Fibroblast of villous mesenchyme (primary cell): ENCODE measurements around the gene ENO2. TPM values are rescaled to one million over a fixed set of nuclear protein-coding genes. Genes with fewer than 3 reads are reported as not detected.
"Not testable (repeated sequence)": the region's sequence is repeated elsewhere in the genome, so short reads cannot be mapped to it uniquely, and the experiment has no call there.

Experiments
- DNase-seq: peaks from one replicate; pipeline ENCODE4 v3.0.0-alpha.2; 2010; ENCODE audit warnings: low read depth
- H3K4me3 ChIP-seq: 2 replicates; pipeline ENCODE4 v1.5.1; 2011; ENCODE audit warnings: low read depth, mild to moderate bottlenecking, low read length
- total RNA-seq: library from RNA; depleted of rRNA; stranded (reverse); fragments of >200 nt; gene quantifications from 2 replicates; pipeline ENCODE4 v1.2.3, GENCODE V29; 2012
- TF ChIP-seq, protein P1 (sequence below): IDR thresholded peaks from 2 replicates; pipeline ENCODE4 v1.5.1; 2012; ENCODE audit warnings: low read depth, mild to moderate bottlenecking, low read length; ENCODE audit not compliant: insufficient read depth

The ENO2 gene
- total RNA-seq, 1 donor, result 3.5 TPM

DNA sequence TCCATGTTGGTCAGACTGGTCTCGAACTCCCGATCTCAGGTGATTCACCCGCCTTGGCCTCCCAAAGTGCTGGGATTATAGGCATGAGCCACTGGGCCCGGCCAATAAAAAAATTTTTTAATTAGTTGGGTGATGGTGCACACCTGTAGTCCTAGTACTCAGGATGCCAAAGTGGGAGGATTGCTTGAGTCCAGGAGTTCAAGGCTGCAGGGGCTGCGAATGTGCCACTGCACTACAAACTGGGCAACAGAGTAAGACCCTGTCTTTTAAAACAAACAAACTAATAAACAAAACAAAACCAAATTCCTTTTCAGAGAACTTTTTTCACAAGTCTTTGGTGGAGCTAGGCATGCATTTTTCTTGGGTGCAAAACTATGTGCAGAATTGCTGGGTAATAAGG is 31.1 kb upstream of the ENO2 start:
- no peak for DNase-seq
- H3K4me3 ChIP-seq, result no peak overlapping the region
- TF ChIP-seq, protein P1, sequence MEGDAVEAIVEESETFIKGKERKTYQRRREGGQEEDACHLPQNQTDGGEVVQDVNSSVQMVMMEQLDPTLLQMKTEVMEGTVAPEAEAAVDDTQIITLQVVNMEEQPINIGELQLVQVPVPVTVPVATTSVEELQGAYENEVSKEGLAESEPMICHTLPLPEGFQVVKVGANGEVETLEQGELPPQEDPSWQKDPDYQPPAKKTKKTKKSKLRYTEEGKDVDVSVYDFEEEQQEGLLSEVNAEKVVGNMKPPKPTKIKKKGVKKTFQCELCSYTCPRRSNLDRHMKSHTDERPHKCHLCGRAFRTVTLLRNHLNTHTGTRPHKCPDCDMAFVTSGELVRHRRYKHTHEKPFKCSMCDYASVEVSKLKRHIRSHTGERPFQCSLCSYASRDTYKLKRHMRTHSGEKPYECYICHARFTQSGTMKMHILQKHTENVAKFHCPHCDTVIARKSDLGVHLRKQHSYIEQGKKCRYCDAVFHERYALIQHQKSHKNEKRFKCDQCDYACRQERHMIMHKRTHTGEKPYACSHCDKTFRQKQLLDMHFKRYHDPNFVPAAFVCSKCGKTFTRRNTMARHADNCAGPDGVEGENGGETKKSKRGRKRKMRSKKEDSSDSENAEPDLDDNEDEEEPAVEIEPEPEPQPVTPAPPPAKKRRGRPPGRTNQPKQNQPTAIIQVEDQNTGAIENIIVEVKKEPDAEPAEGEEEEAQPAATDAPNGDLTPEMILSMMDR, result no peak

- no peak overlapping the region for H3K4me3 ChIP-seq
- TF ChIP-seq, protein P1, result no peak
- DNase-seq, result no peak
These were observed 30.7 kb upstream of the ENO2 start for GRCh38 chr12:6883683-6884082.

DNA sequence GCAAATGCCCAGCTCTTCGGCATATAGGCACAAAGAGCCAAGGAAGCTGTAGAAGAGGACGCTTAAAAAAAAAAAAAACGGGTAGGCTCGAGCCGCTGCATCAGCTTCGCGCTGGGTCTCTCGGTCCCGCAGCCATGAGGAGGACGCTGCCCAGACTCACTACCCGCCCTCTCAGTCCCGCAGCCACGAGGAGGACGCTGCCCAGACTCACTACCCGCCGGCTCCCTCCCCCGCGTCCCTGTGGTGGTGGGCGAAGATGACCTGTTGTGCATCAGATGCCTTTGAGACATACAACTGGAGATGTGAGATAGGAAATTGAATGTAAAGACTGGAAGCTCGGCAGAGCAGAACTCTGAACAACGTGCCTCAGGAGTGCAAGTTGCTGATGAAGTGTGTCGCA is 29.8 kb upstream of the ENO2 start:
- TF ChIP-seq, protein P1, result no peak
- no peak for DNase-seq

GRCh38 chr12:6886206-6886999 is 28.0 kb upstream of the ENO2 start:
- not testable (repeated sequence) for DNase-seq, H3K4me3 ChIP-seq

More for the DNA sequence above, 29.8 kb upstream of the ENO2 start:
- no peak overlapping the region for H3K4me3 ChIP-seq

DNA sequence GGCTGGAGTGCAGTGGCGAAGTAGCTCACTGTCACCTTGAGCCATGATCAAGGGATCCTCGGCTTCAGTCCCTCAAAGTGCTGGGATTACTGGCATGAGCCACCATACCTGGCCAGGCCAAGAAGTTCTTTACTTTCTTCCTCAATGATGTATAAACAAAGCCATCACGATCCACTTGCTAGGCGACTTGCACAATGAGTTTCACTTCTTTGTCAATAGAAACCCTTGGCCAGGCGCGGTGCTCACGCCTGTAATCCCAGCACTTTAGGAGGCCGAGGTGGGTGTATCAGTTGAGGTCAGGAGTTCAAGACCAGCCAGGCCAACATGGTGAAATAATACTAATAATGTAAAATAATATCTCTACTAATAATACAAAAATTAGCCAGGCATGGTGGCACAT is 26.9 kb upstream of the ENO2 start:
- no peak overlapping the region for H3K4me3 ChIP-seq
- no peak for DNase-seq
- TF ChIP-seq, protein P1, result no peak

DNA sequence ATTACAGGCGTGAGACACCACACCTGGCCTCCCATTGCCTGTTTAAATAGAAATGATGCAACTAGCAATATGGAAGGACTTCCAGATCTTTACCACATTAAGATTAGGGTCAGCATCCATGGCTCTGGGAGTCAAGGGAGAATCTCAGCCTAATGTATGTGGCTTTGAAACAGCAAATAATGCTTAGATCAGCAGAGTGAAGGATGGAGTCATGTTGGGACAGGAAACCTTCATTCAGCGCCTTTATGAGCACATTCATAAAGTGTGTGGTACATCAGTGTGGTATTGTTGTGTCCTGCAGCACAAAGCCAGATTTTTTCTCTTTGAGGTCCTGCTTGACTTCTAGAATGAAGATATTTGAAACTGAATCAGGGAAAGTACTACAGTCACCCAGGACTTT is 26.0 kb upstream of the ENO2 start:
- no peak for DNase-seq
- TF ChIP-seq, protein P1, result no peak

DNA sequence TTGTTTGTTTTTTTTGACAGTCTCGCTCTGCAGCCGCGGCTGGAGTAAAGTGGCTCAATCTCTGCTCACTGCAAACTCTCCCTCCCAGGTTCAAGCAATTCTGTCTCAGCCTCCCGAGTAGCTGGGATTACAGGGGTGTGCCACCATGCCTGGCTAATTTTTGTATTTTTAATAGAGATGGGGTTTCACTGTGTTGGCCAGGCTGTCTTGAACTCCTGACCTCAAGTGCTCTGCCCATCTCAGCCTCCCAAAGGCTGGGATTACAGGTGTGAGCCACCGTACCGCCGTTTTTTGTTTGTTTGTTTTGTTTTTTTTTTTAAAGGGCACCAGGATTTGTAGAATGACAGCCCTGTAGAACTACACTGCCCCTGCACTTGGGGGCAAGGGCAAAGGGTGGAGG is 25.6 kb upstream of the ENO2 start:
- not testable (repeated sequence) for H3K4me3 ChIP-seq, DNase-seq

More for the DNA sequence above, 26.0 kb upstream of the ENO2 start:
- no peak overlapping the region for H3K4me3 ChIP-seq

DNA sequence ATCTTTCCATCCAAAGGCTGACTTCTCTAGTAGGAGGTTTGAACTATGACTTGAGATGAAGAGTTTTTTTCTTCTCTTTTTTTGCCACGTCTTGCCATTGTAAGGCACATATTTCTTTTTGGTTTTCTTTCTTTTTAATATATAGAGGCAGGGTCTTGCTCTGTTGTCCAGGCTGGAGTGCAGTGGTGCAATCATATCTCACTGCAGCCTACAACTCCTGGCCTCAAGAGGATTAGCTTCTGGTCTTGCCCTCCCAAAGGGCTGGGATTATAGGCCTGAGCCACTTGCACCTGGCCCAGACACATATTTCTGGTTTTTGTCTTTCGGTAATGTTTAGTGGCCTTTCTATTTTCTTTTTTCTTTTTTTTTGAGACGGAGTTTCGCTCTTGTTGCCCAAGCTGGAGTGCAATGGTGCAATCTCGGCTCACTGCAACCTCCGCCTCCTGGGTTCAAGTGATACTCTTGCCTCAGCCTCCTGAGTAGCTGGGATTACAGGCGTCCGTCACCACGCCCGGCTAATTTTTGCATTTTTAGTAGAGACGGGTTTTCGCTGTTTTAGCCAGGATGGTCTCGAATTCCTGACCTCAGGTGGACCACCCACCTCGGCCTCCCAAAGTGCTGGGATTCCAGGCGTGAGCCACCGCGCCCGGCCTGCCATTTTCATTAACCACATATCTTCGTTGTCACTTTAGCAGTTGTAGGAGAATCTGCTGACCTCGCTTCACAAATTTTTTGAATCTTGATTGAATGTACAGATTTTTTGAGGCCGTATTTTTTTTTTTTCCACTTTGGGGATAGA is 24.4 kb upstream of the ENO2 start:
- not testable (repeated sequence) for H3K4me3 ChIP-seq, DNase-seq
